A549 treated with Hydrocortisone at 1 μM for 4 hours (cell line): ENCODE results near the gene COA7. TPM values are rescaled to one million over a fixed set of nuclear protein-coding genes. Genes with fewer than 3 reads are reported as not detected.

Experiments
- total RNA-seq: library from RNA; stranded (reverse); fragments of 200-300 nt; extraction: Qiagen RNA extraction; gene quantifications from 5 replicates; pipeline ENCODE4 v1.2.3, GENCODE V29; 2022

COA7 gene
- total RNA-seq: 23.7 to 27.6 TPM (median 26.0 TPM) in 5 replicates

GRCh38 chr1:52697795-52698674, at the start of gene COA7:
COA7 (minus strand) TSS chr1:52698347; CDS start chr1:52698326, 21 bp downstream.

GRCh38 chr1:52726265-52727113, 28.3 kb upstream of the COA7 start, which contains the start of gene ZYG11B:
ZYG11B (plus strand) TSS chr1:52726453; CDS start chr1:52726654, 201 bp downstream.

Other genes starting within 250 kb of the COA7 start
- gene TUT4, start 145.3 kb downstream of the COA7 start, total RNA-seq: 29.5 to 41.3 TPM (median 31.6 TPM) in 5 replicates
- gene GPX7, start 96.0 kb downstream of the COA7 start, total RNA-seq: not detected in 5 replicates
- 0.33 to 0.86 TPM (median 0.47 TPM) in 5 replicates for gene SHISAL2A, start 65.2 kb downstream of the COA7 start, total RNA-seq
- gene ZYG11B, start 28.1 kb upstream of the COA7 start, total RNA-seq: 4.0 to 7.3 TPM (median 6.1 TPM) in 5 replicates
- gene ZYG11A, start 144.4 kb upstream of the COA7 start, total RNA-seq: 2.2 to 2.8 TPM (median 2.7 TPM) in 5 replicates
- gene ECHDC2, start 223.4 kb upstream of the COA7 start, total RNA-seq: 8.0 to 12.1 TPM (median 9.8 TPM) in 5 replicates
- gene SCP2, start 228.9 kb upstream of the COA7 start, total RNA-seq: 47.0 to 66.7 TPM (median 50.4 TPM) in 5 replicates